ENCODE data around the gene ODAPH.
"Not testable (repeated sequence)": the region's sequence is repeated elsewhere in the genome, so short reads cannot be mapped to it uniquely, and the experiment has no call there.

ODAPH gene

GRCh38 chr4:75555294-75556164, at the start of gene ODAPH:
TSS of gene ODAPH (plus strand) at chr4:75556066. CDS start at chr4:75556083, 17 bp downstream.
- H3K4me3 ChIP-seq (ENCODE audit: low read depth, low read length), result no peak within 1 kb of the TSS
- DNase-seq (ENCODE audit: low read depth), result peak; percentile 84
- TF ChIP-seq CTCF (IDR thresholded peaks at IDR 0.05; ENCODE audit: insufficient read depth, low read depth, low read length, missing control alignments), result no peak

- H3K4me3 ChIP-seq (ENCODE audit: low read depth, low read length); DNase-seq (ENCODE audit: low read depth): not testable (repeated sequence)
These were observed 46.3 kb upstream of the ODAPH start for GRCh38 chr4:75509592-75509991.

- no peak for TF ChIP-seq CTCF (IDR thresholded peaks at IDR 0.05; ENCODE audit: insufficient read depth, low read depth, low read length, missing control alignments)
- DNase-seq (ENCODE audit: low read depth), result no peak
- H3K4me3 ChIP-seq (ENCODE audit: low read depth, low read length), result peak overlapping the region; percentile 100
These were observed 44.0 kb upstream of the ODAPH start for GRCh38 chr4:75511841-75512240.

- peak; percentile 64 for DNase-seq (ENCODE audit: low read depth)
- TF ChIP-seq CTCF (IDR thresholded peaks at IDR 0.05; ENCODE audit: insufficient read depth, low read depth, low read length, missing control alignments), result no peak
These were observed 43.3 kb upstream of the ODAPH start for GRCh38 chr4:75512386-75513211.

GRCh38 chr4:75513526-75514130, 42.2 kb upstream of the ODAPH start:
- peak overlapping the region; percentile 100 for H3K4me3 ChIP-seq (ENCODE audit: low read depth, low read length)
- no peak for DNase-seq (ENCODE audit: low read depth)
- TF ChIP-seq CTCF (IDR thresholded peaks at IDR 0.05; ENCODE audit: insufficient read depth, low read depth, low read length, missing control alignments), result no peak

More at GRCh38 chr4:75512386-75513211, 43.3 kb upstream of the ODAPH start:
- peak overlapping the region; percentile 100 for H3K4me3 ChIP-seq (ENCODE audit: low read depth, low read length)

- DNase-seq (ENCODE audit: low read depth), result peak; percentile 95
- TF ChIP-seq CTCF (IDR thresholded peaks at IDR 0.05; ENCODE audit: insufficient read depth, low read depth, low read length, missing control alignments), result no peak
- peak within 1 kb of the TSS; percentile 100 for H3K4me3 ChIP-seq (ENCODE audit: low read depth, low read length)
These were observed 41.5 kb upstream of the ODAPH start, which contains the start of the genes RCHY1 and THAP6 for GRCh38 chr4:75514131-75514948. TSS of gene RCHY1 (minus strand) at chr4:75514403. CDS start at chr4:75514286, 117 bp downstream. TSS of gene THAP6 (plus strand) at chr4:75514473. CDS start at chr4:75515453, 980 bp downstream.

Measured in GM12865 (cell line).